Lower leg skin (tissue), 4 donors: ENCODE results near the gene PCMTD2. TPM values are rescaled to one million over a fixed set of nuclear protein-coding genes. Genes with fewer than 3 reads are reported as not detected.

Source experiments
- DNase-seq, 2 donors: peaks; one replicate each; pipeline ENCODE4 v3.0.0-alpha.2; 2019; ENCODE audit warnings: low spot score in 2 of 2
- H3K4me3 ChIP-seq: fragments of 200-600 bp; sonication (generic); 2 replicates; pipeline ENCODE4 v1.5.1; 2017; ENCODE audit warnings: mild to moderate bottlenecking, low read depth; ENCODE audit not compliant: poor library complexity, severe bottlenecking
- CTCF ChIP-seq, 3 donors: fragments of 450-650 bp; IDR thresholded peaks; one replicate each; pipeline ENCODE4 v1.5.1; 2016; ENCODE audit warnings: antibody characterized with exemption in 3 of 3, mild to moderate bottlenecking in 3 of 3, moderate library complexity in 2 of 3
- POLR2A ChIP-seq, 2 donors: fragments of 450-650 bp; IDR thresholded peaks; one replicate each; pipeline ENCODE4 v1.6.1; 2016 to 2017; ENCODE audit warnings: antibody characterized with exemption in 2 of 2, mild to moderate bottlenecking in 1 of 2, moderate library complexity in 1 of 2
- WGBS, 2 donors: methylation state at CpG; one replicate each; pipeline ENCODE4 v1.1.5; 2018; 5-methylcytosine and 5-hydroxymethylcytosine counted together
- intact Hi-C: fragments of 100-400 bp; cut with DNase I; formaldehyde crosslinking; loops from one replicate; pipeline ENCODE4 v1.15.0; 2023; ENCODE audit warnings: low total_unique reads
- total RNA-seq, 4 donors: library from RNA; depleted of rRNA; stranded (reverse); fragments of >200 nt; gene quantifications; one replicate each; pipeline ENCODE4 v1.1.0, GENCODE V29; 2016

Gene PCMTD2
- total RNA-seq, 4 donors from 2014 or later, result 87.5 to 164 (median 132) TPM

GRCh38 chr20:64211874-64212658 lies 43.5 kb upstream of the PCMTD2 start:
- TF ChIP-seq POLR2A (IDR thresholded peaks at IDR 0.05) (no peak), CTCF (IDR thresholded peaks at IDR 0.05) (no peak)
- DNase-seq, result no peak
- H3K4me3 ChIP-seq, result no peak overlapping the region
- intact Hi-C loops, result no loop called here
- 70 to 82% methylated on average over 16 to 17 of the region's 21 CpGs for WGBS, 2 donors

- intact Hi-C loops, result no loop called here
- no peak overlapping the region for H3K4me3 ChIP-seq
- TF ChIP-seq CTCF (IDR thresholded peaks at IDR 0.05), result no peak
- TF ChIP-seq POLR2A (IDR thresholded peaks at IDR 0.05), result no peak
- no peak for DNase-seq
- 56 to 57% methylated on average over 7 of the region's 7 CpGs for WGBS, 2 donors
These were observed 42.8 kb upstream of the PCMTD2 start for GRCh38 chr20:64212755-64213154.

GRCh38 chr20:64214113-64214512 lies 41.4 kb upstream of the PCMTD2 start:
- TF ChIP-seq POLR2A (IDR thresholded peaks at IDR 0.05) (no peak), CTCF (IDR thresholded peaks at IDR 0.05) (no peak)
- intact Hi-C loops, result no loop called here
- no peak overlapping the region for H3K4me3 ChIP-seq
- 84 to 85% methylated on average over 10 of the region's 10 CpGs for WGBS, 2 donors
- DNase-seq, result no peak

GRCh38 chr20:64214952-64215351 lies 40.6 kb upstream of the PCMTD2 start:
- DNase-seq, result no peak
- 35% methylated on average over 6 of the region's 6 CpGs for WGBS, 2 donors
- intact Hi-C loops, result no loop called here
- H3K4me3 ChIP-seq, result no peak overlapping the region
- TF ChIP-seq POLR2A (IDR thresholded peaks at IDR 0.05), result no peak
- no peak for TF ChIP-seq CTCF (IDR thresholded peaks at IDR 0.05)

GRCh38 chr20:64216036-64216435 lies 39.5 kb upstream of the PCMTD2 start:
- intact Hi-C loops, result no loop called here
- WGBS, 2 donors, result 80 to 89% methylated on average over 3 of the region's 3 CpGs
- TF ChIP-seq POLR2A (IDR thresholded peaks at IDR 0.05) (no peak), CTCF (IDR thresholded peaks at IDR 0.05) (no peak)
- no peak for DNase-seq
- H3K4me3 ChIP-seq, result no peak overlapping the region

GRCh38 chr20:64216910-64217309 lies 38.6 kb upstream of the PCMTD2 start:
- WGBS, 2 donors, result 88 to 97% methylated on average over 10 to 11 of the region's 11 CpGs
- no peak for DNase-seq
- TF ChIP-seq POLR2A (IDR thresholded peaks at IDR 0.05) (no peak), CTCF (IDR thresholded peaks at IDR 0.05) (no peak)
- intact Hi-C loops, result no loop called here
- H3K4me3 ChIP-seq, result no peak overlapping the region
